ENCODE data around the gene C20orf96.

- TF ChIP-seq, protein P1, sequence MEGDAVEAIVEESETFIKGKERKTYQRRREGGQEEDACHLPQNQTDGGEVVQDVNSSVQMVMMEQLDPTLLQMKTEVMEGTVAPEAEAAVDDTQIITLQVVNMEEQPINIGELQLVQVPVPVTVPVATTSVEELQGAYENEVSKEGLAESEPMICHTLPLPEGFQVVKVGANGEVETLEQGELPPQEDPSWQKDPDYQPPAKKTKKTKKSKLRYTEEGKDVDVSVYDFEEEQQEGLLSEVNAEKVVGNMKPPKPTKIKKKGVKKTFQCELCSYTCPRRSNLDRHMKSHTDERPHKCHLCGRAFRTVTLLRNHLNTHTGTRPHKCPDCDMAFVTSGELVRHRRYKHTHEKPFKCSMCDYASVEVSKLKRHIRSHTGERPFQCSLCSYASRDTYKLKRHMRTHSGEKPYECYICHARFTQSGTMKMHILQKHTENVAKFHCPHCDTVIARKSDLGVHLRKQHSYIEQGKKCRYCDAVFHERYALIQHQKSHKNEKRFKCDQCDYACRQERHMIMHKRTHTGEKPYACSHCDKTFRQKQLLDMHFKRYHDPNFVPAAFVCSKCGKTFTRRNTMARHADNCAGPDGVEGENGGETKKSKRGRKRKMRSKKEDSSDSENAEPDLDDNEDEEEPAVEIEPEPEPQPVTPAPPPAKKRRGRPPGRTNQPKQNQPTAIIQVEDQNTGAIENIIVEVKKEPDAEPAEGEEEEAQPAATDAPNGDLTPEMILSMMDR (IDR thresholded peaks at IDR 0.05), result no peak
- TF ChIP-seq POLR2AphosphoS5 (IDR thresholded peaks at IDR 0.05), result no peak
- no peak for TF ChIP-seq POLR2A (IDR thresholded peaks at IDR 0.05)
Observed at GRCh38 chr20:328027-328974, 37.8 kb upstream of the C20orf96 start.

Data from sigmoid colon (tissue), 4 donors.